NB4 (cell line): ENCODE measurements around the gene EGLN3.
"Not testable (repeated sequence)": the region's sequence is repeated elsewhere in the genome, so short reads cannot be mapped to it uniquely, and the experiment has no call there.

Experiments
- POLR2A ChIP-seq: IDR thresholded peaks from 2 replicates; pipeline ENCODE4 v1.6.1; 2011; ENCODE audit warnings: mild to moderate bottlenecking; ENCODE audit not compliant: insufficient read length; ENCODE audit errors: extremely low read depth
- TF ChIP-seq, protein P1 (sequence below): IDR thresholded peaks from one replicate; pipeline ENCODE4 v1.5.1; 2012; ENCODE audit warnings: low read depth, low read length

DNA sequence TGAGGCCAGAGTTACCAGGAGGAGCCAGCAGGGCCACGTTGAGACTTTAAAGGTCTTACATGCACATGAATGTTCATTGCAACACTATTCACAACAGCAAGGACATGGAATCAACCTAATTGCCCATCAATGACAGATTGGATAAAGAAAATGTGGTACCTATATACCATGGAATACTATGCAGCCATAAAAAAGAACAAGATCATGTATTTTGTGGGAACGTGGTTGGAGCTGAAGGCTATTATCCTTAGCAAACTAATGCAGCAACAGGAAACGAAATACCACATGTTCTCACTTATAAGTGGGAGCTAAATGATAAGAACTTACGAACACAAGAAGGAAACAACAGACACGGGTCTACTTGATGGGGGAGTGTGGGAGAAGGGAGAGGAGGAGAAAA is 11.6 kb upstream of the EGLN3 start:
- TF ChIP-seq, protein P1, sequence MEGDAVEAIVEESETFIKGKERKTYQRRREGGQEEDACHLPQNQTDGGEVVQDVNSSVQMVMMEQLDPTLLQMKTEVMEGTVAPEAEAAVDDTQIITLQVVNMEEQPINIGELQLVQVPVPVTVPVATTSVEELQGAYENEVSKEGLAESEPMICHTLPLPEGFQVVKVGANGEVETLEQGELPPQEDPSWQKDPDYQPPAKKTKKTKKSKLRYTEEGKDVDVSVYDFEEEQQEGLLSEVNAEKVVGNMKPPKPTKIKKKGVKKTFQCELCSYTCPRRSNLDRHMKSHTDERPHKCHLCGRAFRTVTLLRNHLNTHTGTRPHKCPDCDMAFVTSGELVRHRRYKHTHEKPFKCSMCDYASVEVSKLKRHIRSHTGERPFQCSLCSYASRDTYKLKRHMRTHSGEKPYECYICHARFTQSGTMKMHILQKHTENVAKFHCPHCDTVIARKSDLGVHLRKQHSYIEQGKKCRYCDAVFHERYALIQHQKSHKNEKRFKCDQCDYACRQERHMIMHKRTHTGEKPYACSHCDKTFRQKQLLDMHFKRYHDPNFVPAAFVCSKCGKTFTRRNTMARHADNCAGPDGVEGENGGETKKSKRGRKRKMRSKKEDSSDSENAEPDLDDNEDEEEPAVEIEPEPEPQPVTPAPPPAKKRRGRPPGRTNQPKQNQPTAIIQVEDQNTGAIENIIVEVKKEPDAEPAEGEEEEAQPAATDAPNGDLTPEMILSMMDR = not testable (repeated sequence)
- not testable (repeated sequence) for TF ChIP-seq POLR2A
